ENCODE results near the gene IRAK2. TPM values are rescaled to one million over a fixed set of nuclear protein-coding genes. Genes with fewer than 3 reads are reported as not detected.

IRAK2 gene
- total RNA-seq, 1 donor from 2014 or later, result 4.7 TPM

- DNase-seq (ENCODE audit: low read depth) (no peak), FAIRE-seq (no peak)
- Histone ChIP-seq H3K4me3 (ENCODE audit: low read depth, low read length) (no peak overlapping the region), H3K36me3 (ENCODE audit: control insufficient read depth, insufficient read depth, low read length) (peaks cover 1% of the 10 kb centered on the region), H3K27me3 (ENCODE audit: control insufficient read depth, insufficient read depth, low read length) (no peaks in the 10 kb centered on the region)
- TF ChIP-seq CTCF (IDR thresholded peaks at IDR 0.05; ENCODE audit: insufficient read depth, low read length, severe bottlenecking), result no peak
Observed at GRCh38 chr3:10238345-10239183, 73.8 kb downstream of the IRAK2 start.

- DNase-seq (ENCODE audit: low read depth) (no peak), FAIRE-seq (no peak)
- no peak overlapping the region for H3K4me3 ChIP-seq (ENCODE audit: low read depth, low read length)
- no peaks in the 10 kb centered on the region for H3K27me3 ChIP-seq (ENCODE audit: control insufficient read depth, insufficient read depth, low read length)
- no peak for TF ChIP-seq CTCF (IDR thresholded peaks at IDR 0.05; ENCODE audit: insufficient read depth, low read length, severe bottlenecking)
- no peaks in the 10 kb centered on the region for H3K36me3 ChIP-seq (ENCODE audit: control insufficient read depth, insufficient read depth, low read length)
Observed at GRCh38 chr3:10240799-10241198, 76.1 kb downstream of the IRAK2 start.

- Histone ChIP-seq H3K36me3 (ENCODE audit: control insufficient read depth, insufficient read depth, low read length) (no peaks in the 10 kb centered on the region), H3K27me3 (ENCODE audit: control insufficient read depth, insufficient read depth, low read length) (no peaks in the 10 kb centered on the region), H3K4me3 (ENCODE audit: low read depth, low read length) (no peak overlapping the region)
- FAIRE-seq, result no peak
- no peak for DNase-seq (ENCODE audit: low read depth)
- TF ChIP-seq CTCF (IDR thresholded peaks at IDR 0.05; ENCODE audit: insufficient read depth, low read length, severe bottlenecking), result no peak
Observed at GRCh38 chr3:10242182-10243065, 77.7 kb downstream of the IRAK2 start.

- no peaks in the 10 kb centered on the region for H3K27me3 ChIP-seq (ENCODE audit: control insufficient read depth, insufficient read depth, low read length)
- H3K4me3 ChIP-seq (ENCODE audit: low read depth, low read length), result no peak overlapping the region
- TF ChIP-seq CTCF (IDR thresholded peaks at IDR 0.05; ENCODE audit: insufficient read depth, low read length, severe bottlenecking), result no peak
- DNase-seq (ENCODE audit: low read depth) (no peak), FAIRE-seq (no peak)
- no peaks in the 10 kb centered on the region for H3K36me3 ChIP-seq (ENCODE audit: control insufficient read depth, insufficient read depth, low read length)
Observed at GRCh38 chr3:10244009-10244408, 79.3 kb downstream of the IRAK2 start.

- DNase-seq (ENCODE audit: low read depth) (no peak), FAIRE-seq (no peak)
Observed at GRCh38 chr3:10245081-10245712, 80.5 kb downstream of the IRAK2 start.

More at GRCh38 chr3:10245081-10245712, 80.5 kb downstream of the IRAK2 start:
- no peaks in the 10 kb centered on the region for H3K36me3 ChIP-seq (ENCODE audit: control insufficient read depth, insufficient read depth, low read length)
- TF ChIP-seq CTCF (IDR thresholded peaks at IDR 0.05; ENCODE audit: insufficient read depth, low read length, severe bottlenecking), result no peak
- H3K4me3 ChIP-seq (ENCODE audit: low read depth, low read length), result no peak overlapping the region
- H3K27me3 ChIP-seq (ENCODE audit: control insufficient read depth, insufficient read depth, low read length), result no peaks in the 10 kb centered on the region

Measured in bronchial epithelial cell (primary cell).